HepG2 (cell line): ENCODE measurements around the gene NCAPD2. TPM values are rescaled to one million over a fixed set of nuclear protein-coding genes. Genes with fewer than 3 reads are reported as not detected.

ENCODE experiments used
- ATAC-seq: fragments of 200-7000 bp; cut with Tn5 transposase; 3 replicates; pipeline ENCODE4 v1.9.1; 2020; ENCODE audit warnings: mild to moderate bottlenecking, moderate library complexity
- BruUV-seq: library from RNA; stranded (reverse); fragments of 400-500 nt; replicated peaks from 2 replicates; lab custom pipeline; 2021; lab: Mats Ljungman, UMichigan
- CTCF ChIA-PET: fragments of 300-600 bp; formaldehyde crosslinking; extraction: SDS; loops from one replicate; lab custom pipeline; 2021; ENCODE audit warnings: low total read pairs, inconsistent platforms, low intra/inter-chr PET ratio; lab: Yijun Ruan, JAX
- POLR2A ChIA-PET: fragments of 350-600 bp; sonication (Branson Sonifier 250); formaldehyde crosslinking; loops from one replicate; lab custom pipeline; 2020; ENCODE audit warnings: antibody characterized with exemption, inconsistent platforms; lab: Yijun Ruan, JAX
- DNase-seq: peaks from one replicate; pipeline ENCODE4 v3.0.0-alpha.2; 2015; ENCODE audit warnings: low spot score
- FAIRE-seq: peaks from 3 replicates; lab custom pipeline; 2011; peaks lifted over from hg19 to GRCh38; lab: Jason Lieb, UNC
- H2AFZ ChIP-seq: one replicate; pipeline ENCODE4 v1.6.1; 2011; ENCODE audit warnings: low read length, inconsistent platforms
- H3K27ac ChIP-seq: fragments of 300-600 bp; 3 replicates; pipeline ENCODE4 v1.8.0; 2011; ENCODE audit warnings: mixed run types, mild to moderate bottlenecking, mixed read lengths, low read length, inconsistent platforms; ENCODE audit not compliant: insufficient read depth; ENCODE audit errors: extremely low read length
- H3K27me3 ChIP-seq, 2 experiments: fragments of 200-600 bp in 1 of 2; 2 replicates in 1 of 2; 3 replicates in 1 of 2; pipeline versions ENCODE4 v1.6.0 to v1.8.0; 2011; ENCODE audit warnings: low read length in 2 of 2, mild to moderate bottlenecking in 2 of 2, moderate library complexity in 2 of 2, inconsistent platforms in 1 of 2; ENCODE audit not compliant: insufficient read depth in 2 of 2, control insufficient read depth in 1 of 2
- H3K36me3 ChIP-seq, 2 experiments: fragments of 200-600 bp in 1 of 2; replicated peaks in 1 of 2; 2 replicates in 1 of 2; 3 replicates in 1 of 2; pipeline versions ENCODE4 v1.5.1 to v1.8.0; 2011; ENCODE audit warnings: low read length in 2 of 2, inconsistent platforms in 1 of 2; ENCODE audit not compliant: insufficient read depth in 2 of 2, control insufficient read depth in 1 of 2
- H3K4me1 ChIP-seq: 2 replicates; pipeline ENCODE4 v1.5.1; 2012; ENCODE audit warnings: low read length, inconsistent platforms; ENCODE audit not compliant: insufficient read depth
- H3K4me2 ChIP-seq: 2 replicates; pipeline ENCODE4 v1.6.0; 2011; ENCODE audit warnings: low read depth, low read length, inconsistent platforms
- H3K4me3 ChIP-seq, 3 experiments: fragments of 200-600 bp in 1 of 3; sonication (generic), shearing (Covaris generic) in 1 of 3; replicated peaks in 1 of 3; 2 replicates each; pipeline ENCODE4 v1.5.1; 2011 to 2016; ENCODE audit warnings: low read length in 3 of 3, inconsistent platforms in 2 of 3, low read depth in 2 of 3, mild to moderate bottlenecking in 2 of 3, control low read depth in 1 of 3, mixed read lengths in 1 of 3; ENCODE audit not compliant: insufficient read depth in 1 of 3
- H3K79me2 ChIP-seq: one replicate; pipeline ENCODE4 v1.6.1; 2011; ENCODE audit warnings: low read length, inconsistent platforms; ENCODE audit not compliant: insufficient read depth
- H3K9ac ChIP-seq: 2 replicates; pipeline ENCODE4 v1.6.0; 2011; ENCODE audit warnings: mild to moderate bottlenecking, low read depth, low read length, inconsistent platforms; ENCODE audit not compliant: insufficient read depth
- H3K9me3 ChIP-seq: 2 replicates; pipeline ENCODE4 v1.5.1; 2012; ENCODE audit warnings: mild to moderate bottlenecking, low read length
- H4K20me1 ChIP-seq: 2 replicates; pipeline ENCODE4 v1.6.0; 2011; ENCODE audit warnings: inconsistent platforms, mild to moderate bottlenecking, low read length, moderate library complexity; ENCODE audit not compliant: insufficient read depth
- E2F5 ChIP-seq: sonication (generic); formaldehyde crosslinking; conservative IDR thresholded peaks from 2 replicates; pipeline ENCODE4 v1.4.0; 2020; ENCODE audit warnings: missing genetic modification reagents
- ELK4 ChIP-seq: sonication (generic); formaldehyde crosslinking; IDR thresholded peaks from 2 replicates; pipeline ENCODE4 v1.9.0; 2021; ENCODE audit warnings: missing genetic modification reagents, borderline replicate concordance
- HBP1 ChIP-seq: IDR thresholded peaks from 2 replicates; pipeline ENCODE4 v1.6.1; 2016; ENCODE audit warnings: low read depth, control low read depth
- HES4 ChIP-seq: sonication (generic); formaldehyde crosslinking; IDR thresholded peaks from 2 replicates; pipeline ENCODE4 v1.9.0; 2021; ENCODE audit warnings: mild to moderate bottlenecking, missing genetic modification reagents, borderline replicate concordance
- JUN ChIP-seq: sonication (generic); formaldehyde crosslinking; IDR thresholded peaks from 2 replicates; pipeline ENCODE4 v1.4.0; 2020; ENCODE audit warnings: mild to moderate bottlenecking, missing genetic modification reagents
- KLF16 ChIP-seq, 2 experiments: sonication (generic) in 1 of 2; formaldehyde crosslinking in 1 of 2; IDR thresholded peaks; 2 replicates each; pipeline versions ENCODE4 v1.6.1 to v1.8.0; 2016 to 2023; ENCODE audit warnings: missing genetic modification reagents in 2 of 2, missing compliant biosample characterization in 1 of 2
- MAF1 ChIP-seq: sonication (generic); formaldehyde crosslinking; IDR thresholded peaks from 2 replicates; pipeline ENCODE4 v1.5.0; 2020; ENCODE audit warnings: missing genetic modification reagents, borderline replicate concordance
- MTF2 ChIP-seq: sonication (generic); formaldehyde crosslinking; IDR thresholded peaks from 2 replicates; pipeline ENCODE4 v1.5.0; 2020; ENCODE audit warnings: missing genetic modification reagents, borderline replicate concordance
- PRMT3 ChIP-seq: sonication (generic); formaldehyde crosslinking; IDR thresholded peaks from 2 replicates; pipeline ENCODE4 v1.8.1; 2022; ENCODE audit warnings: low read depth, mild to moderate bottlenecking, moderate library complexity, missing genetic modification reagents, borderline replicate concordance
- SALL2 ChIP-seq: sonication (generic); formaldehyde crosslinking; IDR thresholded peaks from 2 replicates; pipeline ENCODE4 v1.8.1; 2023; ENCODE audit warnings: mild to moderate bottlenecking, missing genetic modification reagents, inconsistent platforms
- SIX1 ChIP-seq: sonication (generic); formaldehyde crosslinking; IDR thresholded peaks from 2 replicates; pipeline ENCODE4 v1.4.0; 2020; ENCODE audit warnings: missing genetic modification reagents, borderline replicate concordance
- SP4 ChIP-seq: sonication (generic); formaldehyde crosslinking; IDR thresholded peaks from 2 replicates; pipeline ENCODE4 v1.8.1; 2023; ENCODE audit warnings: mild to moderate bottlenecking, missing genetic modification reagents
- XRCC5 ChIP-seq: fragments of 200-400 bp; formaldehyde crosslinking; optimal IDR thresholded peaks from 2 replicates; pipeline ENCODE3; 2017; ENCODE audit warnings: mild to moderate bottlenecking, low read length
- ZFAT ChIP-seq: sonication (generic); formaldehyde crosslinking; conservative IDR thresholded peaks from 2 replicates; pipeline ENCODE4 v1.8.1; 2023; ENCODE audit warnings: missing genetic modification reagents, inconsistent platforms
- ZFP62 ChIP-seq: sonication (generic); formaldehyde crosslinking; IDR thresholded peaks from 2 replicates; pipeline ENCODE4 v1.4.0; 2020; ENCODE audit warnings: missing genetic modification reagents
- ZNF530 ChIP-seq: sonication (generic); formaldehyde crosslinking; IDR thresholded peaks from 2 replicates; pipeline ENCODE4 v1.5.0; 2020; ENCODE audit warnings: low read depth, mild to moderate bottlenecking, missing genetic modification reagents
- ZNF558 ChIP-seq: sonication (generic); formaldehyde crosslinking; IDR thresholded peaks from 2 replicates; pipeline ENCODE4 v1.9.0; 2022; ENCODE audit warnings: mild to moderate bottlenecking, missing genetic modification reagents, borderline replicate concordance
- WGBS: methylation state at CpG from one replicate; pipeline ENCODE4 v1.1.6; 2017; ENCODE audit warnings: low lambda C conversion rate; 5-methylcytosine and 5-hydroxymethylcytosine counted together
- in situ Hi-C: cut with HindIII; loops from 2 replicates; pipeline ENCODE4 v1.10.0; 2017; ENCODE audit warnings: low pct_unique_long_range_greater_than_20kb; ENCODE audit not compliant: extremely low pct_ligation_motif_present
- intact Hi-C: fragments of 100-400 bp; cut with micrococcal nuclease; formaldehyde crosslinking; loops from one replicate; pipeline ENCODE4 v1.10.0; 2022; ENCODE audit not compliant: unreplicated experiment
- polyA plus RNA-seq, 8 experiments: library from polyadenylated mRNA; depleted of rRNA in 3 of 8; stranded (reverse) in 7 of 8; unstranded in 1 of 8; fragments of >200 nt; fragmentation: Illumina TruSeq in 4 of 8; extraction: Trizol in 4 of 8; gene quantifications; 2 replicates each; pipeline versions ENCODE4 v1.2.1 to v1.2.3, GENCODE V29; 2011 to 2016; ENCODE audit warnings: low read depth in 4 of 8, missing spikeins in 1 of 8, mixed read lengths in 1 of 8; ENCODE audit not compliant: insufficient read depth in 1 of 8
- total RNA-seq, 5 experiments: library from RNA; depleted of rRNA; stranded (reverse); fragments of >200 nt; fragmentation: Illumina TruSeq; extraction: Trizol; gene quantifications; 2 replicates each; pipeline ENCODE4 v1.2.3, GENCODE V29; 2016; ENCODE audit warnings: low read depth in 1 of 5

The NCAPD2 gene
- total and polyA plus RNA-seq, 2 of the 13 experiments (the other 11 are each of a cell fraction or from before 2014, with no cell fraction given), result 51.1 to 65.6 TPM

- TF ChIP-seq HES4 (CRISPR knock-in tag) (no peak), SIX1 (CRISPR knock-in tag) (no peak), PRMT3 (0 out of 2 replicates have a peak, but pooled peaks have one; percentile 8), MAF1 (no peak), SALL2 (CRISPR knock-in tag) (no peak), JUN (CRISPR knock-in tag) (no peak), MTF2 (CRISPR knock-in tag) (peak; percentile 80; the same call in 1 of the 2 replicates), ZNF530 (CRISPR knock-in tag) (0 out of 2 replicates have a peak, but pooled peaks have one; percentile 59)
- TF ChIP-seq, all 625 proteins: peak for 27
These were observed 40.7 kb downstream of the NCAPD2 start (continued) for GRCh38 chr12:6534695-6534944.

- Histone ChIP-seq H3K27ac (peak overlapping the region; percentile 97), H3K4me3 (peak overlapping the region; percentile 94 to 99 (median 97)), H3K4me2 (peak overlapping the region; percentile 98), H3K36me3 (peaks cover 2 to 45% of the 10 kb centered on the region in 2 experiments), H2AFZ (no peak overlapping the region), H3K4me1 (peaks cover 53% of the 10 kb centered on the region), H3K9ac (peak overlapping the region; percentile 96), H3K79me2 (peaks cover 33% of the 10 kb centered on the region), H3K9me3 (no peaks in the 10 kb centered on the region), H4K20me1 (peaks cover 41% of the 10 kb centered on the region), H3K27me3 (no peaks in the 10 kb centered on the region; a peak in 1 of 5 replicates)
- BruUV-seq, result no TSS peak
- intact Hi-C loops (loop anchor here (10.0 kb wide), 2 partner anchors 60 to 190 kb away; partner anchors contain the start of genes TNFRSF1A and VAMP1), in situ Hi-C loops (loop anchor here (10.0 kb wide), 1 partner anchor 110 kb away; no protein-coding TSS in a partner anchor)
- POLR2A ChIA-PET, result interaction anchor here (0.8 to 3.2 kb wide), 20 partner anchors 11 to 316 kb away, joined by 3 to 54 read pairs (median 5); partner anchors contain the start of genes CDCA3, COPS7A, IFFO1 and LTBR
- 0% methylated on average over 13 of the region's 52 CpGs for WGBS
- DNase-seq, result peak; percentile 22
- no peak; the same call in 2 of the 3 replicates for ATAC-seq
- FAIRE-seq, result no peak
- CTCF ChIA-PET, result no interaction called here
- TF ChIP-seq ZNF558 (CRISPR knock-in tag) (peak; percentile 47; the same call in 1 of the 2 replicates), ZFAT (CRISPR knock-in tag) (0 out of 2 replicates have a peak, but pooled peaks have one; percentile 16), E2F5 (CRISPR knock-in tag) (peak; percentile 78; the same call in 1 of the 2 replicates), SP4 (0 out of 2 replicates have a peak, but pooled peaks have one; percentile 9), KLF16 (CRISPR knock-in tag; IDR thresholded peaks at IDR 0.05) (0 out of 4 replicates have a peak, but pooled peaks of 1 of the 2 experiments have one; percentile 5), HBP1 (0 out of 2 replicates have a peak, but pooled peaks have one; percentile 54), ELK4 (CRISPR knock-in tag) (no peak), XRCC5 (peak; percentile 31), ZFP62 (CRISPR knock-in tag) (no peak)
These were observed 41.2 kb downstream of the NCAPD2 start for GRCh38 chr12:6534945-6535696.
